ENCODE data around the gene SMPD3. TPM values are rescaled to one million over a fixed set of nuclear protein-coding genes. Genes with fewer than 3 reads are reported as not detected.

Gene SMPD3
- total RNA-seq, 1 donor from 2014 or later: 0.16 TPM

DNA sequence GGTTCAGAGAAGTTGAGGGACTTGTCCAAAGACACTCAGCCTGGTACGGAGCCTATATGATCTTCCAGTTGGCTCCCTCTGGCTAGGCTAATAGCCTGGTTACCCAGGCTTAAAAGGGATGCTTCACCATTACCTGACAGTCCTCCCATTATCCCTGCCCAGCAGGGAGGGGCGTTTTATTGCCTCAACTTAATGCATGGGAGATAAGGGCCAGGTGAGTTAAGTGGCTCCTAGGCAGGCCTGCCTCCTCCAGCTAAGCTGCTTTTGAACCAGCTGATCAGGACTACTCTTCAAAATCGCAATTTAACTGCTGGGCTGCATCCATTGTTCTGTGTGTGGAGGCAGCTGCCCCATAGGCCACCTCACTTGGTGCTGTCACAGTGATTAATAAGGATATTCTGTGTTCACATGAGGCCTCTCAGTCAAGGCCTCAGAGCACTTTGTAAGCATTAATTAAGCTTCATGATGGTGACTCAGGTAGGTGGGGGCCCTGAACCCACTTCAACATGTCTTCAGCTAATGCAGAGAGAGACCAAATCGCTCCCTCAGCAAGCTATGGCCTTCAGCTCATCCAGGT lies 27.9 kb downstream of the SMPD3 start:
- H3K9me3 ChIP-seq (replicated peaks): no peaks in the 10 kb centered on the region
- H3K27ac ChIP-seq (replicated peaks): no peak overlapping the region
- no peaks in the 10 kb centered on the region for H3K36me3 ChIP-seq
- intact Hi-C loops (cut with micrococcal nuclease): no loop called here
- H3K4me3 ChIP-seq: no peak overlapping the region
- TF ChIP-seq, protein P1, sequence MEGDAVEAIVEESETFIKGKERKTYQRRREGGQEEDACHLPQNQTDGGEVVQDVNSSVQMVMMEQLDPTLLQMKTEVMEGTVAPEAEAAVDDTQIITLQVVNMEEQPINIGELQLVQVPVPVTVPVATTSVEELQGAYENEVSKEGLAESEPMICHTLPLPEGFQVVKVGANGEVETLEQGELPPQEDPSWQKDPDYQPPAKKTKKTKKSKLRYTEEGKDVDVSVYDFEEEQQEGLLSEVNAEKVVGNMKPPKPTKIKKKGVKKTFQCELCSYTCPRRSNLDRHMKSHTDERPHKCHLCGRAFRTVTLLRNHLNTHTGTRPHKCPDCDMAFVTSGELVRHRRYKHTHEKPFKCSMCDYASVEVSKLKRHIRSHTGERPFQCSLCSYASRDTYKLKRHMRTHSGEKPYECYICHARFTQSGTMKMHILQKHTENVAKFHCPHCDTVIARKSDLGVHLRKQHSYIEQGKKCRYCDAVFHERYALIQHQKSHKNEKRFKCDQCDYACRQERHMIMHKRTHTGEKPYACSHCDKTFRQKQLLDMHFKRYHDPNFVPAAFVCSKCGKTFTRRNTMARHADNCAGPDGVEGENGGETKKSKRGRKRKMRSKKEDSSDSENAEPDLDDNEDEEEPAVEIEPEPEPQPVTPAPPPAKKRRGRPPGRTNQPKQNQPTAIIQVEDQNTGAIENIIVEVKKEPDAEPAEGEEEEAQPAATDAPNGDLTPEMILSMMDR (IDR thresholded peaks at IDR 0.05; ENCODE audit: borderline replicate concordance): no peak
- H3K27me3 ChIP-seq (ENCODE audit: low read depth): no peaks in the 10 kb centered on the region
- no peaks in the 10 kb centered on the region for H3K4me1 ChIP-seq
- no peak for DNase-seq

DNA sequence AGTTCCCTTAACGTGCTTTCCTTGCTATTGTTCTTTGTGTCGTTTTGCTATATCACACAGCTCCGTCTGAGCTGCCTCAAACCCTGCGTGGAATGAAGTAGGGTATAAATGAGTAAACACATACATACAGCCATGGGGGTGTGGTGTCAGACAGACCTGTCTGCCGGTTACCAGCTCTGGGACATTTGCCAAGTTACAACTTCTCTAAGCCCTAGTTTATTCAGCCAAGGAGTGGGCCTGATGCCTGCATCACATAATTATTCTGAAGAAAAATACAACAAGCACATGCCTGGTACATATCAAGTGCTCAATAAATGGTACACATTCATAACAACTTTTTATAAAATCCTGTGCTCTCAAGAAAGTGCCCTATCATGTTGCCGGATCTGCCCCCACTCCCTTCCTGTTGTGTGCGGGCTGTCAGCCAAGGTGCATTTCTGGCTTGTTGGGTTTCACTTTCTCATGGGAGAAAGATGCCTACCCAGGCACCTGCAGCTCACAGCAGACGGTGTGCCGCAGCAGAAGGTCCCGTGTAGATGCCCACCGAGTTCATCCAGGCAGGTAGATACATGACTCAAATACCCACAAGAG lies 30.5 kb downstream of the SMPD3 start:
- intact Hi-C loops (cut with micrococcal nuclease): no loop called here
- no peaks in the 10 kb centered on the region for H3K9me3 ChIP-seq (replicated peaks)
- no peaks in the 10 kb centered on the region for H3K27me3 ChIP-seq (ENCODE audit: low read depth)
- H3K4me3 ChIP-seq: no peak overlapping the region
- H3K36me3 ChIP-seq: no peaks in the 10 kb centered on the region
- TF ChIP-seq, protein P1 (IDR thresholded peaks at IDR 0.05; ENCODE audit: borderline replicate concordance): no peak
- no peaks in the 10 kb centered on the region for H3K4me1 ChIP-seq
- no peak overlapping the region for H3K27ac ChIP-seq (replicated peaks)
- DNase-seq: no peak

DNA sequence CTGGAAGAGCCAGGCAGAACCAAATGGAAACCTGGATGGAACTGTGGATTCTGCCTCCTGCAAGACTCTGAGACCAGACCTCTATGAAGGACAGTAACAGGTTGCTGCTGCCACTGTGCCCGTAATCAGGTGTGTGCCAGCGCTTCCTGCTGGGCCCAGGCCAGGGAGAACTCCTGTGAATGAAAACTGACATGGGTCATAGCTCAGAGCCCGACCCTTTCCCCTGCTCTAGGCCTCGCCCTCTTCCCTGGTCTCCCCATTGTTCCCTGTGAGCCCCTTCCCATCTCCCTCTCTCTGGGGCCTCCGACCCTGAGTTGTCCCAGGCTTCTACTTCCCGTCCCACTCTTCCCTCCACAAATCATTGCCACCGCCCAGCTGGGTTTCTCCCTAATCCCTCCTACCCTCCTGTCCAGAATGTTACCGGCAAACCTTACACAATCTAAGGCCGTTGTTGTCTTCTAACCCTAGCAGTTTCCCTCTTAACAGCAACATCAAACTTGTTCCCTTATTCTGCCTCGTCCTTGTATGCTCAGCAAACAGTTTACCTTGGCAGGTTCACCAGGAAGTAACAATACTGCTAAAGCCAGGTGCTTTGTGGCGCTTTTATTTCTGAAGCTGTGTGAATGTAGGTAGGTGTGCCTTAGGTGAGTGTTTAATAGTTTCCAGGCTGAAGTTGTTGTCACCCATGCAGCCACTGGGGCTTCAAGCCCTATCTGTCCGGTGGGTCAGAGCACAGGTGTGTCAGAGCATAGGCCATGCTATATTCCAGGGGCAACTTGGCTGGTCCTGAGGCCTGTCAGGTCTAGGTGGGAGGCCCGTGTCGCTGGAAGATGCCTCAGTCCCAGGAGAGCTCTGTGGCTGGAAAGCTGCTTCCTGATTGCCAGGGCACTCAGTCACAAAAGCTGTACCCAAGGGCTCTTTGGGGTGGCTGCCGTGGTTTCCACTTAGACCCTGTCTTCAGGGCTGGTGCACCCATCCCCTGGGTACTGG lies 32.0 kb downstream of the SMPD3 start:
- Histone ChIP-seq H3K4me1 (no peaks in the 10 kb centered on the region), H3K9me3 (replicated peaks) (no peaks in the 10 kb centered on the region), H3K27me3 (ENCODE audit: low read depth) (no peaks in the 10 kb centered on the region), H3K27ac (replicated peaks) (no peak overlapping the region), H3K36me3 (no peaks in the 10 kb centered on the region), H3K4me3 (no peak overlapping the region)
- DNase-seq: no peak
- intact Hi-C loops (cut with micrococcal nuclease): no loop called here
- TF ChIP-seq, protein P1 (IDR thresholded peaks at IDR 0.05; ENCODE audit: borderline replicate concordance): no peak

DNA sequence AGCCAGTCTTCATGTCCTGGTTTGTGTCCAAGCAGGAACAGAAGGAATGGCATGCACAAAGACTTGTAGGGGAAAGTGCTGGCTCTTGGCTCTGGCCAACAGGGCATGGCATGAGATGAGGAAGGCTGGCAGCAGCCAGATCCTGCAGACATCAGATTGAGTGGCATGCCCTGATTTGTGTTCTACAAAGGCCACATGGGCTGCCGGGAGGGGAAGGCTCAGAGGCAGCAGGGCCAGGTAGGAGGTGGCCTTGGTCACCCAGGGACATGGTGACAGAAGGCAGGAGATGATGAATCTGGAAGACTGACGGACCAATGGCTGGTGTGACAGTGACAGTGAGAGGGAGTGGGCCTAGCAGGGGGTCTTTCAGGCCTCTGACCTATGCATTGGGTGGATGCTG lies 33.7 kb downstream of the SMPD3 start:
- no peak for DNase-seq
- Histone ChIP-seq H3K27ac (replicated peaks) (no peak overlapping the region), H3K27me3 (ENCODE audit: low read depth) (peaks cover 15% of the 10 kb centered on the region), H3K4me1 (no peaks in the 10 kb centered on the region), H3K9me3 (replicated peaks) (no peaks in the 10 kb centered on the region), H3K36me3 (no peaks in the 10 kb centered on the region), H3K4me3 (no peak overlapping the region)
- intact Hi-C loops (cut with micrococcal nuclease): no loop called here
- TF ChIP-seq, protein P1 (IDR thresholded peaks at IDR 0.05; ENCODE audit: borderline replicate concordance): no peak

DNA sequence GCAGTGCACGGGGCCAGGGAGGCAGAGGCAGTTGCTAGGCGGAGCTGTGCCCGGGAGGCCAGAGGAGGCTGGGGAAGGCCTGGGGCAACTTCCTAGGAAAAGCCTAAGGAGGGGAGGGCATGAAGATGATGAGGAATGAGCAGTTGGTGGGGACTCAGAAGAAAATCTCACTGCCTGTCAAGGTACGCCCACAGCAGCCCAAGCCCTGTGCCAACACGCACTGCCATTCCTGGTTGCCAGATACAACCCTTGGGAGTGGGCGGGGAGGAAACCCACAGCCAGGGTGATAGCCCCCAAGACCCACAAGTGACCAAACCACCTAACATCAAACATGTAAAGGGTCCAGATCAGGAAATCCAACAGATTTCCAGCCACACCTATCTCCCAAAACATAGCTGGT lies 36.2 kb downstream of the SMPD3 start:
- Histone ChIP-seq H3K36me3 (no peaks in the 10 kb centered on the region), H3K27me3 (ENCODE audit: low read depth) (peaks cover 39% of the 10 kb centered on the region), H3K4me1 (no peaks in the 10 kb centered on the region), H3K9me3 (replicated peaks) (no peaks in the 10 kb centered on the region), H3K4me3 (no peak overlapping the region), H3K27ac (replicated peaks) (no peak overlapping the region)
- no peak for DNase-seq
- intact Hi-C loops (cut with micrococcal nuclease): no loop called here
- TF ChIP-seq, protein P1 (IDR thresholded peaks at IDR 0.05; ENCODE audit: borderline replicate concordance): no peak
